SK-N-MC (cell line): Measurements from ENCODE around the gene HAAO.

Experiments
- DNase-seq: peaks from one replicate; pipeline ENCODE4 v3.0.0-alpha.2; 2011; ENCODE audit warnings: low read depth, low spot score
- H3K27ac ChIP-seq: fragments of 200-600 bp; sonication (generic); 2 replicates; pipeline ENCODE4 v1.5.1; 2016; ENCODE audit warnings: mixed run types
- H3K36me3 ChIP-seq: fragments of 200-600 bp; sonication (generic); 2 replicates; pipeline ENCODE4 v1.6.1; 2017; ENCODE audit warnings: antibody characterized with exemption, low read length, mixed read lengths; ENCODE audit not compliant: insufficient read depth
- H3K4me3 ChIP-seq: fragments of 200-600 bp; sonication (generic); 2 replicates; pipeline ENCODE4 v1.5.1; 2016
- H3K9ac ChIP-seq: fragments of 200-600 bp; sonication (generic); 2 replicates; pipeline ENCODE4 v1.8.0; 2017; ENCODE audit warnings: mixed run types, mixed read lengths; ENCODE audit not compliant: insufficient read length
- H3K9me3 ChIP-seq: fragments of 200-600 bp; sonication (generic); 2 replicates; pipeline ENCODE4 v1.6.1; 2017; ENCODE audit warnings: low read depth, mild to moderate bottlenecking, antibody characterized with exemption, low read length, moderate library complexity, mixed read lengths
- EZH2 ChIP-seq: fragments of 200-600 bp; sonication (generic); IDR thresholded peaks from one replicate; pipeline ENCODE4 v1.6.1; 2017; ENCODE audit warnings: antibody characterized with exemption
- FOXP2 ChIP-seq: optimal IDR thresholded peaks from 2 replicates; pipeline ENCODE3; 2011; ENCODE audit warnings: mild to moderate bottlenecking, moderate library complexity; ENCODE audit not compliant: insufficient read depth; ENCODE audit errors: extremely low read length, control extremely low read depth
- POLR2AphosphoS5 ChIP-seq: IDR thresholded peaks from 2 replicates; pipeline ENCODE4 v1.6.1; 2012; ENCODE audit warnings: mild to moderate bottlenecking, low read depth, low read length, borderline replicate concordance

The HAAO gene

DNA sequence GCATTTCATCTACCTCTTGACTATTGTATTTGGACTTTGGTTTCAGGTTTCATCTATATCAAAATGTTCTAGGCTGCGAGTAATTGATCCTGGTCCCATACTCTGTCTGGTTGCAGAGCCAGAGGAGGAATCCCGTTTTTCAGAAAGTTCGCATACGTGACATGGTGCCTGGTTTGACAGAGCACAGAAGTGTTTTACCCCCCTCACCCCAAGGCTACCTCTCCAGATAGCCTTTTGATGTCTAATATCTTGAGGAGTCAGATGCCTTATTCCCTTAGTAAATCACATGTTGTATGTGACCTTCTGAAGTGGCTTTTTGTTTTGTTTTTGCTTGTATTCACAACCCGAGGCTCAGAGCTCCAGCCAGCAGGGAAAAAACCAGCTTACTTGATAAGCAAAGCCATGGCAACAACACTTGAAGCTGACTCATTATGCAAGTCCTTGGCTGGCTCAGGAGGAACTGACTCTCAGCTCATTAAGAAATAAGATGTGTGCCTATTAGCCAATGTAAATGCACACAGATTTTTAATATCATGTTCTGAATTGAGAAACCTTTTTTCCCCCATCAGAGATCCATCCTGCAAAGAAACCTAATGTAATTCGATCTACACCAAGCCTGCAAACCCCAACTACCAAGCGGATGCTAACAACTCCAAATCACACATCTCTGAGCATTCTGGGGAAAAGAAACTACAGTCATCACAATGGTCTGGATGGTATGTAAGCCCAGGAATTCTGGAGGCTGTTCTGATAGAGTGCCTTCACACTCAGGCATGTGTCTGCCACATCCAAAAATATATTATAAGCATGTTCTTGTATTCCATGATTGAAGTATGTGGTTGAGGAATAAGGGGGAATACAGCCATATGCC, 69.8 kb downstream of the HAAO start:
- H3K36me3 ChIP-seq: no peaks in the 10 kb centered on the region
- no peaks in the 10 kb centered on the region for H3K9me3 ChIP-seq
- H3K4me3 ChIP-seq: no peak overlapping the region
- H3K9ac ChIP-seq: no peak overlapping the region
- no peak for DNase-seq
- TF ChIP-seq POLR2AphosphoS5 (no peak), EZH2 (no peak), FOXP2 (no peak)
- no peak overlapping the region for H3K27ac ChIP-seq

DNA sequence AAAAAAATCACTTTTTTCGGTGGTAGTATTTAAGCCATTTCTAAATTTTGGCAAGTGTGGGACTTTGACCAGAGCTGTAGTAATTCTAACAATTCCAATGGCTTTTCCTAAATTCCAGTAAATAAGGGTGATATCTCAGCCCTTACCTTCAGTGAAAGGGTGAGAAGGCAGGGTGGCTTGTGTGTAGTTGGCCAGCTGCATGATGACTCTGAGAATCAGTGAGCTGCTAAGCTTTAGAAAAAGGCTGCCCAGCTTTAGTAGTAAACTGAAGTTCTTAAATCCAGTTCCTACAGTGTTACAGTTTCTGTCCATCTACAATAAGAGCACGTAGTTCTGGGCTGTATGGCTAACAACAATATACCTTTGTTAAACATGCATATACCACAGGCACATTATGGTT, 70.5 kb downstream of the HAAO start:
- Histone ChIP-seq H3K4me3 (no peak overlapping the region), H3K9ac (no peak overlapping the region), H3K9me3 (no peaks in the 10 kb centered on the region), H3K36me3 (no peaks in the 10 kb centered on the region), H3K27ac (no peak overlapping the region)
- no peak for DNase-seq
- TF ChIP-seq FOXP2: no peak
- no peak for TF ChIP-seq POLR2AphosphoS5
- no peak for TF ChIP-seq EZH2
